Heart left ventricle (tissue), 13 donors: ENCODE results near the gene MYO5B.

ENCODE experiments used
- POLR2A ChIP-seq, 2 donors: fragments of 450-650 bp; IDR thresholded peaks; one replicate each; pipeline ENCODE4 v1.6.1; 2017; ENCODE audit warnings: antibody characterized with exemption in 2 of 2, mild to moderate bottlenecking in 2 of 2, moderate library complexity in 2 of 2
- TF ChIP-seq, protein P1 (sequence below), 12 donors: fragments of 200-600 bp; sonication (generic) in 4 of 12; IDR thresholded peaks; one replicate each; pipeline versions ENCODE4 v1.5.0 to v1.8.0; 2018 to 2022; ENCODE audit warnings: antibody characterized with exemption in 12 of 12, mild to moderate bottlenecking in 5 of 12
- donor health status: ischemic (EF 13 %, LVEDD 7.1; RV severe dilation, severe dysfunction).
- donor health status: DM: no; HTN: yes; CAD: no.
- donor health status: DM: no; HTN: no; CAD: no.
- donor health status: ischemic (EF 25% LVEDD 6.9; RV normal size, moderate dysfunction).
- donor health status: ischemic (EF 25% LVEDD 5.7; RV mildly dilated, moderate dysfunction).
- donor health status: ischemic (EF 35%, LVEDD 5.7; RV mildly dilated, moderate dysfunction).
- donor health status: nonischemic (EF 11% LVEDD 7.7; RV severe dilation, severe dysfunction).
- donor health status: DM: yes; HTN: yes; CAD: no.
- donor health status: PGD.
- donor health status: ischemic (EF 29% LVEDD 5.4; RV normal size, mild dysfunction).
- donor health status: nonischemic (EF 23%, LVEDD 6.1; RV moderate dilation, normal function).

GRCh38 chr18:49994410-49994809 lies 200.5 kb downstream of the MYO5B start:
- TF ChIP-seq, protein P1, sequence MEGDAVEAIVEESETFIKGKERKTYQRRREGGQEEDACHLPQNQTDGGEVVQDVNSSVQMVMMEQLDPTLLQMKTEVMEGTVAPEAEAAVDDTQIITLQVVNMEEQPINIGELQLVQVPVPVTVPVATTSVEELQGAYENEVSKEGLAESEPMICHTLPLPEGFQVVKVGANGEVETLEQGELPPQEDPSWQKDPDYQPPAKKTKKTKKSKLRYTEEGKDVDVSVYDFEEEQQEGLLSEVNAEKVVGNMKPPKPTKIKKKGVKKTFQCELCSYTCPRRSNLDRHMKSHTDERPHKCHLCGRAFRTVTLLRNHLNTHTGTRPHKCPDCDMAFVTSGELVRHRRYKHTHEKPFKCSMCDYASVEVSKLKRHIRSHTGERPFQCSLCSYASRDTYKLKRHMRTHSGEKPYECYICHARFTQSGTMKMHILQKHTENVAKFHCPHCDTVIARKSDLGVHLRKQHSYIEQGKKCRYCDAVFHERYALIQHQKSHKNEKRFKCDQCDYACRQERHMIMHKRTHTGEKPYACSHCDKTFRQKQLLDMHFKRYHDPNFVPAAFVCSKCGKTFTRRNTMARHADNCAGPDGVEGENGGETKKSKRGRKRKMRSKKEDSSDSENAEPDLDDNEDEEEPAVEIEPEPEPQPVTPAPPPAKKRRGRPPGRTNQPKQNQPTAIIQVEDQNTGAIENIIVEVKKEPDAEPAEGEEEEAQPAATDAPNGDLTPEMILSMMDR (IDR thresholded peaks at IDR 0.05), result no peak
- TF ChIP-seq POLR2A (IDR thresholded peaks at IDR 0.05), result no peak
